Measurements from ENCODE around the gene MAGEA12. TPM values are rescaled to one million over a fixed set of nuclear protein-coding genes. Genes with fewer than 3 reads are reported as not detected.
"Not testable (repeated sequence)": the region's sequence is repeated elsewhere in the genome, so short reads cannot be mapped to it uniquely, and the experiment has no call there.

Gene MAGEA12, protein sequence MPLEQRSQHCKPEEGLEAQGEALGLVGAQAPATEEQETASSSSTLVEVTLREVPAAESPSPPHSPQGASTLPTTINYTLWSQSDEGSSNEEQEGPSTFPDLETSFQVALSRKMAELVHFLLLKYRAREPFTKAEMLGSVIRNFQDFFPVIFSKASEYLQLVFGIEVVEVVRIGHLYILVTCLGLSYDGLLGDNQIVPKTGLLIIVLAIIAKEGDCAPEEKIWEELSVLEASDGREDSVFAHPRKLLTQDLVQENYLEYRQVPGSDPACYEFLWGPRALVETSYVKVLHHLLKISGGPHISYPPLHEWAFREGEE
- total RNA-seq: 1 to 10 TPM in 1 of 2 donors, not detected in 1; 5.6 TPM

DNA sequence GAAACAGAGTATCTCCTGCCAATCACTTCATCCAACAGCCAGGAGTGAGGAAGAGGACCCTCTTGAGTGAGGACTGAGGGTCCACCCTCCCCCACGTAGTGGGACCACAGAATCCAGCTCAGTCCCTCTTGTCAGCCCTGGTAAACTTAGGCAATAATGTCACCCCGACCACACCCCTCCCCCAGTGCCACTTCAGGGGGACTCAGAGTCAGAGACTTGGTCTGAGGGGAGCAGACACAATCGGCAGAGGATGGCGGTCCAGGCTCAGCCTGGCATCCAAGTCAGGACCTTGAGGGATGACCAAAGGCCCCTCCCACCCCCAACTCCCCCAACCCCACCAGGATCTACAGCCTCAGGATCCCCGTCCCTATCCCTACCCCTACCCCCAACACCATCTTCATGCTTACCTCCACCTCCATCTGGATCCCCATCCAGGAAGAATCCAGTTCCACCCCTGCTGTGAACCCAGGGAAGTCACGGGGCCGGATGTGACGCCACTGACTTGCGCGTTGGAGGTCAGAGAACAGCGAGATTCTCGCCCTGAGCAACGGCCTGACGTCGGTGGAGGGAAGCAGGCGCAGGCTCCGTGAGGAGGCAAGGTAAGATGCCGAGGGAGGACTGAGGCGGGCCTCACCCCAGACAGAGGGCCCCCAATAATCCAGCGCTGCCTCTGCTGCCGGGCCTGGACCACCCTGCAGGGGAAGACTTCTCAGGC lies at the start of gene MAGEA12, which contains the start of gene CSAG1:
Gene MAGEA12, plus strand, starts transcription at position 497 of the 715 bp plus-strand sequence. CDS start 2,405 bp downstream, outside the sequence.
Gene CSAG1, minus strand, starts transcription at position 461 of the 715 bp plus-strand sequence. CDS start 1,261 bp downstream, outside the sequence.
- no peak for DNase-seq (ENCODE audit: low spot score)
- Histone ChIP-seq H3K4me3 (no peak within 1 kb of the TSS), H3K27me3 (replicated peaks; ENCODE audit: insufficient read depth) (no peaks in the 10 kb centered on the region), H3K36me3 (no peaks in the 10 kb centered on the region), H3K4me1 (replicated peaks) (no peaks in the 10 kb centered on the region), H3K9me3 (no peaks in the 10 kb centered on the region), H3K27ac (no peak within 1 kb of the TSS)
- 93% methylated on average over 6 of the region's 21 CpGs for WGBS
- TF ChIP-seq POLR2A (IDR thresholded peaks at IDR 0.05): no peak
- TF ChIP-seq, protein P1, sequence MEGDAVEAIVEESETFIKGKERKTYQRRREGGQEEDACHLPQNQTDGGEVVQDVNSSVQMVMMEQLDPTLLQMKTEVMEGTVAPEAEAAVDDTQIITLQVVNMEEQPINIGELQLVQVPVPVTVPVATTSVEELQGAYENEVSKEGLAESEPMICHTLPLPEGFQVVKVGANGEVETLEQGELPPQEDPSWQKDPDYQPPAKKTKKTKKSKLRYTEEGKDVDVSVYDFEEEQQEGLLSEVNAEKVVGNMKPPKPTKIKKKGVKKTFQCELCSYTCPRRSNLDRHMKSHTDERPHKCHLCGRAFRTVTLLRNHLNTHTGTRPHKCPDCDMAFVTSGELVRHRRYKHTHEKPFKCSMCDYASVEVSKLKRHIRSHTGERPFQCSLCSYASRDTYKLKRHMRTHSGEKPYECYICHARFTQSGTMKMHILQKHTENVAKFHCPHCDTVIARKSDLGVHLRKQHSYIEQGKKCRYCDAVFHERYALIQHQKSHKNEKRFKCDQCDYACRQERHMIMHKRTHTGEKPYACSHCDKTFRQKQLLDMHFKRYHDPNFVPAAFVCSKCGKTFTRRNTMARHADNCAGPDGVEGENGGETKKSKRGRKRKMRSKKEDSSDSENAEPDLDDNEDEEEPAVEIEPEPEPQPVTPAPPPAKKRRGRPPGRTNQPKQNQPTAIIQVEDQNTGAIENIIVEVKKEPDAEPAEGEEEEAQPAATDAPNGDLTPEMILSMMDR (IDR thresholded peaks at IDR 0.05): no peak
- no peak for TF ChIP-seq POLR2AphosphoS5 (IDR thresholded peaks at IDR 0.05)
- intact Hi-C loops (cut with DNase I): no loop called here

GRCh38 chrX:152697952-152698931 lies 35.3 kb upstream of the MAGEA12 start, which contains the start of gene MAGEA3:
MAGEA3 (plus strand) TSS chrX:152698794; CDS start chrX:152700833, 2,039 bp downstream.
- WGBS: 53% methylated on average over 3 of the region's 34 CpGs
- H3K4me1 ChIP-seq (replicated peaks); DNase-seq (ENCODE audit: low spot score); intact Hi-C loops (cut with DNase I); H3K9me3 ChIP-seq; H3K4me3 ChIP-seq; H3K27me3 ChIP-seq (replicated peaks; ENCODE audit: insufficient read depth); H3K27ac ChIP-seq; H3K36me3 ChIP-seq: not testable (repeated sequence)

- H3K36me3 ChIP-seq; H3K27ac ChIP-seq; H3K27me3 ChIP-seq (replicated peaks; ENCODE audit: insufficient read depth); H3K4me1 ChIP-seq (replicated peaks); H3K9me3 ChIP-seq; DNase-seq (ENCODE audit: low spot score); intact Hi-C loops (cut with DNase I); H3K4me3 ChIP-seq: not testable (repeated sequence)
- WGBS: 87% methylated on average over 3 of the region's 5 CpGs
Measured at GRCh38 chrX:152700390-152700789, 33.2 kb upstream of the MAGEA12 start.

DNA sequence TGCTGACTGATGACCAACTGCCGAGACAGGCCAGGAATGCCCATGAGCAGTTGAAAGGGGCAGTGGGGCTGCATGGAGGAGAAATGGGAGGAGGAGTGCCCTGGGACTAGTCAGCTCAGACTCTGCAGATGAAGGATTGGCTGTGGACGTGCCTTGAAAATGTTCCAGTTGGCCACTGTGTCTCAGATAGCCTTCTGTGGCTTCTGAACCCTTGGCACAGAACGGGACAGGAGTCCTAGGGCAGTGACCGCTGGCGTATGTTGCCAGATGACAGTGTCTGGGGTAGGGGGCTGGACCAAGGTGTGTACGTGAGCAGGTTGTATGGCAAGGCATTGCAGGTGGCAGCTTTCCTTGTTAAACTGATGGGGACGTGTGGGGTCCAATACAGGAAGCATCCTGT lies 27.1 kb upstream of the MAGEA12 start:
- 92% methylated on average over 3 of the region's 7 CpGs for WGBS
- H3K4me1 ChIP-seq (replicated peaks); intact Hi-C loops (cut with DNase I): not testable (repeated sequence)

DNA sequence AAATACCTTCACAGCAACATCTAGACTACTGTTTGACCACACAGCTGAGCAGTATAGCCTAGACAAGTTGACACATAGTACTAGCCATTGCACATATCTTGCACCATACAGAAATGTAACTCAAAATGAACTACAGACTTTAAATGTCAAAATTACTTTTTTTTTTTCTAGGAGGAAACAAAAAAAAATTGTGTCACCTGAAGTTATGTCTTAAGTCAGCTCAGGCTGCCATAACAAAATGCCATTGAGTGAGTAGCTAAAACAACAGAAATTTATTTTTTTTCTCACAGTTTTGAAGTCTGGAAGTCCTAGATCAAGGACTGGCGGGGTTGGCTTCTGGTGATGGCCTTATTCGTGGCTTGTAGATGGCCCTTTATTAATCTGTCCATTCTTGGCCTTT lies 24.4 kb upstream of the MAGEA12 start, which contains the start of gene CSAG2:
Gene CSAG2, minus strand, starts transcription at position 101 of the 400 bp plus-strand sequence. CDS start 161 bp downstream, outside the sequence.
- H3K36me3 ChIP-seq; H3K4me1 ChIP-seq (replicated peaks); H3K27ac ChIP-seq; H3K27me3 ChIP-seq (replicated peaks; ENCODE audit: insufficient read depth); H3K4me3 ChIP-seq; H3K9me3 ChIP-seq; intact Hi-C loops (cut with DNase I); DNase-seq (ENCODE audit: low spot score): not testable (repeated sequence)
- no CpG with 5 or more reads among the region's 2 CpGs for WGBS

More for the DNA sequence above, 27.1 kb upstream of the MAGEA12 start:
- not testable (repeated sequence) for DNase-seq (ENCODE audit: low spot score); H3K4me3 ChIP-seq; H3K27ac ChIP-seq; H3K27me3 ChIP-seq (replicated peaks; ENCODE audit: insufficient read depth); H3K36me3 ChIP-seq; H3K9me3 ChIP-seq

- H3K4me3 ChIP-seq; intact Hi-C loops (cut with DNase I); H3K36me3 ChIP-seq; H3K4me1 ChIP-seq (replicated peaks); H3K9me3 ChIP-seq; DNase-seq (ENCODE audit: low spot score); H3K27me3 ChIP-seq (replicated peaks; ENCODE audit: insufficient read depth); H3K27ac ChIP-seq: not testable (repeated sequence)
- no CpG with 5 or more reads among the region's 5 CpGs for WGBS
Measured at GRCh38 chrX:152713195-152713594, 20.4 kb upstream of the MAGEA12 start.

DNA sequence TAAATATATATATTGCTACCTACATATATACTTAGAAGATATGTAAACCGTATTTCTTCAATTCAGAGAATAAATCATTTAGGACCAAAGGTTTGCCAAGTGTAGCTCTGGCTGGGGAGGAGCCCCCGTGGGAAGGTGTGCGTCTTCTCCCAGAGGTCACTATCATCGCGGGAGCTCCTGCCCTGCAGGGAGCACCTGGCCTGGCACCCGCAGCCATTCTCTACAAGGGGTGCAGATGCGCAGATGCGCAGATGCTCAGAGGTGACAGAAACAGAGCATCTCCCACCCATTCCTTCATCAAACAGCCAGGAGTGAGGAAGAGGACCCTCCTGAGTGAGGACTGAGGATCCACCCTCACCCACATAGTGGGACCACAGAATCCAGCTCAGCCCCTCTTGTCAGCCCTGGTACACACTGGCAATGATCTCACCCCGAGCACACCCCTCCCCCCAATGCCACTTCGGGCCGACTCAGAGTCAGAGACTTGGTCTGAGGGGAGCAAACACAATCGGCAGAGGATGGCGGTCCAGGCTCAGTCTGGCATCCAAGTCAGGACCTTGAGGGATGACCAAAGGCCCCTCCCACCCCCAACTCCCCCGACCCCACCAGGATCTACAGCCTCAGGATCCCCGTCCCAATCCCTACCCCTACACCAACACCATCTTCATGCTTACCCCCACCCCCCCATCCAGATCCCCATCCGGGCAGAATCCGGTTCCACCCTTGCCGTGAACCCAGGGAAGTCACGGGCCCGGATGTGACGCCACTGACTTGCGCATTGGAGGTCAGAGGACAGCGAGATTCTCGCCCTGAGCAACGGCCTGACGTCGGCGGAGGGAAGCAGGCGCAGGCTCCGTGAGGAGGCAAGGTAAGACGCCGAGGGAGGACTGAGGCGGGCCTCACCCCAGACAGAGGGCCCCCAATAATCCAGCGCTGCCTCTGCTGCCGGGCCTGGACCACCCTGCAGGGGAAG lies 19.5 kb upstream of the MAGEA12 start, which contains the start of gene MAGEA2B:
Gene MAGEA2B, plus strand, starts transcription at position 814 of the 973 bp plus-strand sequence. CDS start 2,479 bp downstream, outside the sequence.
- H3K27ac ChIP-seq; intact Hi-C loops (cut with DNase I); H3K4me3 ChIP-seq; H3K9me3 ChIP-seq; H3K27me3 ChIP-seq (replicated peaks; ENCODE audit: insufficient read depth); DNase-seq (ENCODE audit: low spot score); H3K36me3 ChIP-seq; H3K4me1 ChIP-seq (replicated peaks): not testable (repeated sequence)
- WGBS: no CpG with 5 or more reads among the region's 35 CpGs
